ENCODE measurements around the gene DNLZ.
A peak's percentile ranks its signal among the peaks of the same experiment; 100 is the strongest.
"Not testable (repeated sequence)": the region's sequence is repeated elsewhere in the genome, so short reads cannot be mapped to it uniquely, and the experiment has no call there.

Gene DNLZ

DNA sequence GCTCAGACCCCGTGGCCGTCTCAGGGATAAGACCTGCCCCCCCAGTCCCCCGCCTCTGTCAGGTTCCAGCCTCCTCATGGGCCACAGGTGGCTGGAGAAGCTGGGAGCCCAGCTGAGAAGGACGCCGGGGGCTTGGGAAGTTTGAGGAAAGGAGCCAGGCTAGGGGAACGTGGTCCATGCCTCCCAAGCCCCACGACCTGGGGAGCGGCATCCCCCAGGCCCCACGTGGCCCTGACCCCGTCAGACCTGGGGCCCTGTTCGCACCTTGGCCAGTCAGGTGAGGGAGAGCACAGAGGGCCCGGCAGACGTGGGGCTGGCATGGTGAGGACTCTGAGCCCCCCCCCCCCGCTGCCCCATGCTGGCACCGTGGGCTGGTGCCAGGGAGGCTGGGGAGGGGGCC is 32.5 kb downstream of the DNLZ start:
- DNase-seq (ENCODE audit: low read depth), result no peak

- DNase-seq (ENCODE audit: low read depth), result no peak
Observed at GRCh38 chr9:136330406-136330990, 33.0 kb downstream of the DNLZ start.

DNA sequence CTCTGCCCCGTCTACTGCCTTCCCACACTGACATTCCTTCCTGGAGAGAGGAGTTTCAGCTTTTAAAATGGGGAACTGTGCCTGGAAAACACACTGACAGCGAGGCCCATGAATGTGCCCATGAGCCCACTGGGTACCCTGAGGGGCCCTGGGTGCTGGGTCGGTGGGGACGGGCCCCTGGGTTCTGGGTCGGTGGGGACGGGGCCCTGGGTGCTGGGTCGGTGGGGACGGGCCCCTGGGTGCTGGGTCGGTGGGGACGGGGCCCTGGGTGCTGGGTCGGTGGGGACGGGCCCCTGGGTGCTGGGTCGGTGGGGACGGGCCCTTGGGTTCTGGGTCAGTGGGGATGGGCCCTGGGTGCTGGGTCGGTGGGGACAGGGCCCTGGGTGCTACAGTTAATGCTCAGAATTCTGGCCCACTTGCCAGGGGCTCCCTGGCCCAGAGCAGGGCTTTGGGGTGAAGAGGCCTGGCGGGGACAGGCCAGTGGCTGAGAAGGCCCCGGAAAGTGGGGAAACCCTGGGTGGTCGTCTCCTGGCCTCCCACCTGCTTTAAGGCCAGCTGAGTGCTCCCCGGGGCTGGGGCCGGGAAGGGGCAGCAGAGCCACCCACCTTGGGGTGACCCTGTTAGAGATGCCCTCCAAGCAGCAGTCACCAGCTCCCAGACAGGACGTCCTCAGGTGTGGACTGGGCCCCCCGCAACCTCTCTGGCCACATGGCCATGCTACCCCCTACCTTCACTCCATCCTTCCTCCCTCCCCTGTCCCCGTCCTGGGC is 33.7 kb downstream of the DNLZ start:
- no peak for DNase-seq (ENCODE audit: low read depth)

- peak; percentile 40 for DNase-seq (ENCODE audit: low read depth)
Observed at GRCh38 chr9:136329211-136329627, 34.3 kb downstream of the DNLZ start.

DNA sequence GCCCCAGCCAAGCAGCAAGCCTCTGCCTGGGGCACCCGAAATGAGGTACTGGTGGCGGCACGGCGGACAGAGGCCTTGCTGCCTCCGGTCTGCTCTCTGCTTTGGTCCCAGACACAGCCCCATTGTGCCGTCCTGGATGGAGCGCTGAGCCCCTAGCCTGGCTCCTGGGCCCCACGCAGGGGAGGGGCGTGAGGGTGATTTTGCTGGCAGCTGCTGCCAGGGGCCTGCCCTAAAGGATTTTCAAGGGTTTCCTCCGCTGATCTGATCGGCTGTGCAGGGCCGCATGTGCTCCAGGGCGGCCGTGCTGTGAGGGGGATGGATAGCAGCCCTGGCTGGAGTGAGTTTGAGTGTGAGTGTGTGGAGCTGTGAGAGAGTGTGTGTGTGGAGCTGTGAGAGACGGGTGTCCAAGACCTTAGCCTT is 34.9 kb downstream of the DNLZ start:
- DNase-seq (ENCODE audit: low read depth), result peak; percentile 67

GRCh38 chr9:136328011-136328621 is 35.4 kb downstream of the DNLZ start:
- DNase-seq (ENCODE audit: low read depth), result peak; percentile 18

DNA sequence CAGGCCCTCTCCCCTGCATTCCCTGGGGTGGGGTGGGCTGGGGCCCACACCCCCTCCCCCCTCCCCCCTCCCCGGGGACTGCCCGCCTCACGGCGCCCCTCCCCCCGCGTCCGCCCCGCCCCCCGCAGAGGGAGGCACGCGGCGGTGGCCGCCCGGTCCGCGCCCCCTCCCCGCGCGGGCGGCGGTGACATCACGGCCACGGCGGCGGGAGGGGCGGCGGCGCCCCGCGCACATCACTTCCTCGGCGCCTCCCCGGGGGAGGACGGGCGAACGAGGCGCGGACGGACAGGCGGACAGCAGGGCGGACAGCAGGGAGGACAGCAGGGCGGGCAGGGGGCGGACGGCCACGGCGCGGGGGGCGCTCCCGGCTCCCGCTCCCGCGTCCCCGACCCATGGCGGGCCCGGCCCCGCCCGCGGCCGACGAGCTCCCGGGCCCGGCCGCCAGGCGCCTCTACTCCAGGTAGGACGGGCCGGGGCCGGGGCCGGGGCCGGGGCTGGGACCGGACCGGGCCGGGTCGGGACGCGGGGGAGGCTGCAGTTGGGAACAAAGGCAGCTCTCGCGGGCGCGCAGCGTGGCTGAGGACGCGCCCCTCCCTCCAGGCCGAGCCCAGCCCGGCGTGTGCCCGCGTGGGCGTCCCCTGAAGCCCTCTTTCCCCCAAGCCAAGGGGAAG is 36.1 kb downstream of the DNLZ start, which contains the start of gene GPSM1:
Gene GPSM1 (plus strand): TSS at position 236 of the 671 bp plus-strand sequence. CDS start 157 bp downstream, at position 393.
- peak; percentile 62 for DNase-seq (ENCODE audit: low read depth)

DNA sequence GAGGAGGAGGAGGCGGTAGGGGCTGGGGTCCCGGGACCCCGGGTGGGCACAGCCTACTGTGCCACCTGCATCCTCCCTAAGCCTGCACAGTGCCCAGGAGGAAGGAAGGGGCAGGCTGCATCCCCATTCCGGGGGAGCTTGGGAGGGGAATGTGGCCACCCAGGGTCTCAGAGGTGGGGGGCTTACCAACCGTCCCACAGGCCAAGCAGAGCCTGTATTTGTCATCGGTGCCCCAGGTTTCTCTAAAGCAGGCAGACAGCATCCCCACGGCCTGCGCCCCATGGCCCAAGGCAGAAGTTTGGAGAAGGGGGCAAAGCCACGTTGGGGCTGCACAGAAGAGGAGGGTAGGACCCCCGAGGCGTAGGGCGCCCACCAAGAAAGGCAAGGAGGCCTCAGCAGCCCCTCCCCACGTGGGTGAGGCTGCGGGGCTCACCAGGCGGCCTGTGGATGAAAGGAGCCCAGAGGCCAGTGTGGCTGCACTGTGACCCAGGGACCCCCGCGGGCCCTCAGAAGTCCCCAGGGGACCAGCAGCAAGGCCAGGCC is 36.7 kb downstream of the DNLZ start:
- DNase-seq (ENCODE audit: low read depth), result no peak

GRCh38 chr9:136326061-136326760 is 37.3 kb downstream of the DNLZ start:
- DNase-seq (ENCODE audit: low read depth), result peak; percentile 79

GRCh38 chr9:136325358-136325757 is 38.2 kb downstream of the DNLZ start:
- DNase-seq (ENCODE audit: low read depth), result no peak

DNA sequence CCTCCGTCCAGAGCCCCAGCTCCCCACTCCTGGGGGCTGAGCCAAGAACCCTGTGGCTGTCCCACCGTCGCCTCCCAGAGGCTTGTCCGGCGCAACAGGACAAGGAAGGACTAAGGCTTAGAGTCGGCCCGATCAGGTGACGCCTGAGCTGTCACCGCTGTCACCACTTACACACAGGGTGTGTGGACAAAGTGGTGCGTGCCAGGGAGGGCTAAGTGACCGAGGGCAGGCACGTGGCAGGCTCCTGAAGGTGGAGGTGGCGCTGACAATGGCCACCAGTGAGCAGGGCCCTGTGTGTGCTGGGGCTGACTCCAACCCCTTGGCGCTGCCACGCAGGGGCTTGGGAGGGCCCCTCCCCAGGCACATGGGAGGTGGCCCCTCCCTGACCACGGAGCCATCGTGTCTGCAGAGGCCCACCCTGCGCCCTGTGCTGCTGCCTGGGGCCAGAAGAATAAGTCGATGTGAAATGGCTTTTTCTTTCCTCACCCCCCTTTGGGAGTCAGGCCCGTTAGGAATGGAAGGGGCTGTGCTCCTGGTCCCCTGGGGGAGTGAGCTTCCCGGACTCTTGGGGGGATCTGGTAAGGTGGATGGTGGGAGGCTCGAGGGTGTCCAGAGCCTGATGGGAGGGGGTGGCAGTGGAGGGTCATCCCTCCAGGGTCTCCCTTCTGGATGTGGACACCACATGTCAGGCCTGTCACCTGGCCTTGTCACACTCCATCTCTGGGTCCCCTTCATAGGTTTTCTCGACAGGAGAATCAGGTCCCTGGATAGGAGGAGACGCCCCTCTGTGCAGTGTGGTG is 38.8 kb downstream of the DNLZ start:
- no peak for DNase-seq (ENCODE audit: low read depth)

DNA sequence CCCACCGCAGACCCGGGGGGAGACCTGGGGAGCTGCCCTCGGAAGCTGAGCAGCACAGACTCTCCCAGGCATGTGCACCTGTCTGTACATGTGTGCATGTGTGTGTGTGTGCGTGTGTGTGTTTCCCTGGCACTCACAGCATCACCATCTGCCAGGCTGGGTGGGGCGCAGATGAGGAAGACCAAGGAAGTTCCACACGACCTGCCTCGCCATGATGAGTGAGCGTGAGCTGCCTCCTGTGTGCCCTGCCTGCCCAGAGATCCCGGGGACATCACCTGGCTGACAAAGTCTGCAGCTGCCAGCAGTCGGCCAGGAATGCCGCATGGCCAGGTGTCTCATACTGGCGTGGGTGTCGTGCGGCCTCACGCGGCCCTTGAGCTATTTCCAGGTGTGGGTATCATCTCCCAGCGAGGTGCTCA is 40.2 kb downstream of the DNLZ start:
- no peak for DNase-seq (ENCODE audit: low read depth)

- no peak for DNase-seq (ENCODE audit: low read depth)
Observed at GRCh38 chr9:136322756-136323330, 40.7 kb downstream of the DNLZ start.

DNA sequence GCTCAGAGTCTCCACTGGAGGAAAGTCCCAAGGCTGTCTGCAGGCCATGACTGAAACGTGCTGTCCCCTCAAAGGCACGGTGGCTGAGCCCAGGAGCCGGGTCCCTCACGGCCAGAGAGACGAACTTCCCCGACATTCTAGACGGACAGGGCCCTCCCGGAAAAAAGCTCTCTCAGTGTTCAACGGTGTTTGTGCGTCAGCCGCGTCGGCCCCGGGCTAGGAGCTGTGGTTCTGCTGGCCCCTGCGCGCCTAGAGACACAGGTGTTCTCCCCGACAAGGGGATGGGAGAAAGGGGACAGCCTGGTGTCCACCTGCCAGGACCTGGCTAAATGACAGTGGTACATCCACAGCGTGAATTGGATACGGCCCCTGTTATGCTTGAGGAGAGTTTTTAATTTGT is 42.0 kb downstream of the DNLZ start:
- no peak for DNase-seq (ENCODE audit: low read depth)

- DNase-seq (ENCODE audit: low read depth), result not testable (repeated sequence)
Observed at GRCh38 chr9:136320972-136321371, 42.6 kb downstream of the DNLZ start.

GRCh38 chr9:136319955-136320354 is 43.6 kb downstream of the DNLZ start:
- not testable (repeated sequence) for DNase-seq (ENCODE audit: low read depth)

GRCh38 chr9:136319244-136319643 is 44.3 kb downstream of the DNLZ start:
- DNase-seq (ENCODE audit: low read depth), result not testable (repeated sequence)

- DNase-seq (ENCODE audit: low read depth), result no peak
Observed at GRCh38 chr9:136318776-136319241, 44.7 kb downstream of the DNLZ start.

DNA sequence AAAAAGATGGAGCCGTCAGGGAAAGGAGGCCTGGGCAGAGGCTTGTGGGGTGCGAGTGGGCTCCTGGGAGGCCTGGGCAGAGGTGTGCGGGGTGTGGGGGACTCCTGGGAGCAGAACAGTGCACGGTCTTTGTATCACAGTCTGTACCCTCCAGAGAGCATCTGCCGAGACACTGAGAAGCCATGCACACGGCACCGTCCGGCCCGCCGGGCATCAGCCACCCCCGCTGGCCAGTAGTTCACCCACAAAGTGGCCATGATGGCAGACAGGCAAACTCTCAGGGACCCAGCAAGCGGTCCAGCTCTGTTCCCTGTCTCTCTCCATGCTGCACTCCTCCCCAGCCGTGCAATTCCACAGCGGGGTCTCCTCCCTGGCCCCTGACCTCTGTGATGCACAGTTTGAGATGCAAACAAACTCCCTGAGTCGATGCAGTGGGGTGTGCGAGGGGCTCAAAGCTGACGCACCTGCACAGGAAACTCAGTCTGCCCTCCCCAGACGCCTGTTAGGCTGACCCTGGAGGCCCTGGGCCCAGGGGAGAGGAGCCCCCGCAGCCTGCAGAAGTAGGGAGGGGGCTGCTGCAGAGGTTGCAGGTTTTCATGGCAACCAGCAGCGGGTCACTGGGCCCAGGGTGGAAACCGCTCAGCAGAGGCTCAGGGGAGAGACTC is 45.3 kb downstream of the DNLZ start:
- no peak for DNase-seq (ENCODE audit: low read depth)

- no peak for DNase-seq (ENCODE audit: low read depth)
Observed at GRCh38 chr9:136317695-136318094, 45.8 kb downstream of the DNLZ start.
